ENCODE results near the gene EPX.
A peak's percentile ranks its signal among the peaks of the same experiment; 100 is the strongest.
"Not testable (repeated sequence)": the region's sequence is repeated elsewhere in the genome, so short reads cannot be mapped to it uniquely, and the experiment has no call there.

Gene EPX, protein sequence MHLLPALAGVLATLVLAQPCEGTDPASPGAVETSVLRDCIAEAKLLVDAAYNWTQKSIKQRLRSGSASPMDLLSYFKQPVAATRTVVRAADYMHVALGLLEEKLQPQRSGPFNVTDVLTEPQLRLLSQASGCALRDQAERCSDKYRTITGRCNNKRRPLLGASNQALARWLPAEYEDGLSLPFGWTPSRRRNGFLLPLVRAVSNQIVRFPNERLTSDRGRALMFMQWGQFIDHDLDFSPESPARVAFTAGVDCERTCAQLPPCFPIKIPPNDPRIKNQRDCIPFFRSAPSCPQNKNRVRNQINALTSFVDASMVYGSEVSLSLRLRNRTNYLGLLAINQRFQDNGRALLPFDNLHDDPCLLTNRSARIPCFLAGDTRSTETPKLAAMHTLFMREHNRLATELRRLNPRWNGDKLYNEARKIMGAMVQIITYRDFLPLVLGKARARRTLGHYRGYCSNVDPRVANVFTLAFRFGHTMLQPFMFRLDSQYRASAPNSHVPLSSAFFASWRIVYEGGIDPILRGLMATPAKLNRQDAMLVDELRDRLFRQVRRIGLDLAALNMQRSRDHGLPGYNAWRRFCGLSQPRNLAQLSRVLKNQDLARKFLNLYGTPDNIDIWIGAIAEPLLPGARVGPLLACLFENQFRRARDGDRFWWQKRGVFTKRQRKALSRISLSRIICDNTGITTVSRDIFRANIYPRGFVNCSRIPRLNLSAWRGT

GRCh38 chr17:58192612-58193011, at the start of gene EPX:
EPX (plus strand) TSS chr17:58192726; CDS start chr17:58192847, 121 bp downstream.
- DNase-seq (ENCODE audit: low read depth), result no peak

- not testable (repeated sequence) for DNase-seq (ENCODE audit: low read depth)
Measured at GRCh38 chr17:58143335-58143734, 49.2 kb upstream of the EPX start.

DNA sequence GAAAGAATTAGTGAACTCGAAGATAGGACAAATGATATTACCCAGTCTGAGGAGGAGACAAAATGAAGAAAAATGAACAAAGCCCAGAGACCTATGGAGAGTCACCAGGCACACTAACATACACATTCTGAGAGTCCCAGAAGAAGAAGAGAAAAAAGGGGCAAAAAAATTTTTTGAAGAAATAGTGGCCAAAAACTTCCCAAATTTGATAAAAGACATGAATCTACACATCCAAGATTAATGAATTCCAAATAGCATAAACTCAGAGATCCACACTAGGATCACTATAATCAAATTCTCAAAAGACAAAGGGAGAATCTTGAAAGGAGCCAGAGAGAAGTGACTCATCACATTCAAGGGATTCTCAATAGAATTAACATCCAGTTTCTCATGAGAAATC, 47.7 kb upstream of the EPX start:
- DNase-seq (ENCODE audit: low read depth), result no peak

DNA sequence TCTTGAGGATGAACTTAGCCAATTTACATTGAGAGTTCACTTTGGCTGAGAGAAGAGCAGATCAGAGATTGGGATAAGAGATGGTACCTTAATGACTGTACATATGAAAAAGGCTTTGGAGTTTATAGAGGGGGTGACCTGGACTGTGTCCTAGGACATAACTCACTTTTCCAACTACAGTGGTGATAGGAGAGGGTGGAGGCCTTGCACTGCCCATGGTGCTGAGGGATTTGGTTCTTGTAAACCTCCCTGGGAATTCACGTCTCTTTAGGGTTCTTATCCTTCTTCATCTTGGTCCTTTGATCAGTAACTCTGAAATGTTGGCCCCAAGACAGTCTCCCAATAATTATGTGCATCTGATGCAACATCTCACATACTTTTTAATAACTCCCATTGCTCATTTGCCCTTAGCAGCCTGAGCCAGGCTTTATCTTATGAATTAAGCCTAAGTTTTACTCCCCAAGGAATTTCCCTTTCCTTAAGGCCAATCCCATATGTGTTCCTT, 44.5 kb upstream of the EPX start, which contains the start of gene OR4D1:
OR4D1 (plus strand) TSS at position 455 of the 505 bp plus-strand sequence. CDS start 6,770 bp downstream, outside the sequence.
- DNase-seq (ENCODE audit: low read depth), result no peak

DNA sequence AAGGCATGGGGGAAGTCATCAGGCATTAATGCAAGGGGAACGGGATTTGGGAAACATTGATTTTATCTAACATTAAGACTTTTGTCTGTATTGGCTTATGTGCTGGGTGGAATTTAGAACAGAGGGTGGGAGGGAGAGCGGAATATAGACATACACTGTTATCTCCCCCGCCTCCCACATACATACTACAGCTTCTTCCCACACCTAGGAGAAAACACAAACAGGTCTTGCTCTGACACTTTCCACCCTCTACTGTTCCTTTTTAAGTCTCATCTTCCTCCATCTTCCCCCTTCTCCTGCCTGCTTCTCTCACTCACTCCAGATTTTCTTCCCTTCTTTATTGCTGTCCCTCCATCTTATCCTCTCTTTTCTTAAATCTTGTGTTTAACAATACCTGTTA, 43.9 kb upstream of the EPX start:
- DNase-seq (ENCODE audit: low read depth), result no peak

GRCh38 chr17:58150394-58150793, 42.1 kb upstream of the EPX start:
- no peak for DNase-seq (ENCODE audit: low read depth)

GRCh38 chr17:58153046-58153445, 39.5 kb upstream of the EPX start:
- no peak for DNase-seq (ENCODE audit: low read depth)

GRCh38 chr17:58153671-58154070, 38.9 kb upstream of the EPX start:
- DNase-seq (ENCODE audit: low read depth), result no peak

GRCh38 chr17:58156839-58157803, 35.4 kb upstream of the EPX start:
- DNase-seq (ENCODE audit: low read depth), result no peak

DNA sequence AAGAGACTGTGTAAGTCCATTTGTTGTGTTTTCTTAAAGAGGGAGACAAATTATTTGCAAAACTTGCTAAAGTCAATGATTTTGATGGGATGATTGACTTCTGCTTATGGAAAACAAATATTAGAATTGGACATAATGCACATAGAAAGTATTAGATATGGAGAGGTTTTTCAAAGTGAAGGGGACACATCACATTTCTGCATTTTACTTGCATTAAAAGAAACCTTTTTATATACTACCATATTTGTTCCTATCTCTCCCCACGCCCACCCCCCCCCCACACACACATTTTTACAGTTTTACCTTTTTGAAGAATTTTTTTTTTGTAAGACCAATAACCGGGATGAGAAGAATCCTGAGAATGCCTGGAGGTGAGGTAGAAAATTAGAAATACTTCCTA, 34.3 kb upstream of the EPX start:
- DNase-seq (ENCODE audit: low read depth), result no peak

- DNase-seq (ENCODE audit: low read depth), result no peak
Measured at GRCh38 chr17:58161566-58161965, 31.0 kb upstream of the EPX start.

GRCh38 chr17:58165981-58166380, 26.5 kb upstream of the EPX start:
- DNase-seq (ENCODE audit: low read depth), result no peak

DNA sequence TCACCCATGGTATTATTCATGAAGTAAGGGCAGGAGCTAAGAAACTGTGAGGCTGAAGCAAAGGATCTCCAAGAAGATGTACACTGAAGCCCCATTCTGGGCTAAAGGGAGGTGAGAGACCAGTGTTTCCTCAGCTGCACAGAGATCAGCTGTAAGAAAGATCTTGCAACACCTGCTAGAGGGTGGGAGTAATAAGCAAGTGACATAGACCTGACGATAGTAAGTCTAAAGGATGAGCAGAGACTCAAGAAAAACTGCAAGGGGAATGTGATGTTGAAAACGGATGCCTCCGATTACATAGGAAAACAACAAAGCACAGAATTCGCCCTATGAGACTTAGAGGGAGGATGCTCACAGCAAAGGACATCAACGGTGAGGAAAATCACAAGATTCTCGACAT, 25.8 kb upstream of the EPX start, which contains the start of gene OR4D2:
OR4D2 (plus strand) TSS at position 301 of the 400 bp plus-strand sequence. CDS start 2,674 bp downstream, outside the sequence.
- no peak for DNase-seq (ENCODE audit: low read depth)

DNA sequence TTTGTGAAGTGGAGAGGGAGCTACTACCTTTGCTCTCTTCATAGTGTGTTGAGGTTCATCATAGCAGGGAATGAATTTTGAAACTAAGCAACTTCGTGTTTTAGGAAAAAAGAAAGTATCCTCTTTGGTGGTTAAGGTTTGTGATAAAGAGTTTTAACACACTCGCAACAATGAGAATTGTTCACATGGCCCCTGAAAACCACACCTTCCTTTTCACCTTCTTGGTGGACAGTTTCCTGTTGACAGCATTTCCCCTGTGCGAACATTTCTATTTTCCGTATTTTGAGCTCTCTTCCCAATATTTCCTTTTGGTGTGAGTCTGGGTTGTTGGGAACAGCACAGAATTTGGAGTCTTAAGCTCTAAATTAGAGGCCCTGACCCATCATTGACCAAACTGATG, 21.9 kb upstream of the EPX start:
- no peak for DNase-seq (ENCODE audit: low read depth)

GRCh38 chr17:58172369-58173071, 20.0 kb upstream of the EPX start:
- peak; percentile 65 for DNase-seq (ENCODE audit: low read depth)

DNA sequence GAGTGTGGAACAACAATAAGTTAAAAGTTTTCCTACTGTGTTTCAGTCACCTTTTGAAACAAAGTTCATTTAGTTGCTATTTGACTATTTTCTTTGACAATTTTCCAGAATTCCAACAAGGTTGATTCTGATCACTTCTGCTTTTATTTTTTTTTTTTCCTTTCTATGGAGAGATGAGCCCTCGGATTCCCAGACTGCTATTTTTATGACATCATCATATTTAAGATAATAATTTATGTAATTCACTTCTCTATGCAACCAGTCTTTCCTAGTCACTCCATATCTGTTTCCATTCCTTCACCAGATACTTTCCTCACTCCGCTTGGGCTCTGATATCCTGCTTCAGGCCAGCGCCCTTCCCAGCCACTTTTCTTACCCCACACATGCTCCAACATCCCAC, 17.7 kb upstream of the EPX start:
- no peak for DNase-seq (ENCODE audit: low read depth)

- DNase-seq (ENCODE audit: low read depth), result peak; percentile 17
Measured at GRCh38 chr17:58176200-58176599, 16.3 kb upstream of the EPX start.

- DNase-seq (ENCODE audit: low read depth), result no peak
Measured at GRCh38 chr17:58181796-58182195, 10.7 kb upstream of the EPX start.

DNA sequence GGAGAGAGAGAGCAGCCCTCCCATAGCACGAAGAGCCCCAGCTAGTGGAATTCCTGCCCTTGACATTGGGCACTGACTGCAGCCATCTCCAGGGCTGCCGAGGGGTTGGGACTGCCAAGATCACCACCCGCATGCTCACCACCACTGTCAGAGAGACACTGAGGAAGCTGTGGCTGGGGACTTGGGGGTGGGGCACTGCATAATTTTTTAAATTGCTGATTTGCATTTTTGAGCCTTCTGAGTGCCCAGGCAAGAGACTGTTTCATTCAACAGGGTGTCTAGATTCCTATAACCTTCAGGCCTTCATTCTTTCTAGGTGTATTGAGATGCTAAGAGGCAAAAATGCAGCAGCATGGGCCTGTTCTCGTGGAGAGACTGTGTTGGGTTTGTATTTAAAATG, 9.0 kb upstream of the EPX start:
- DNase-seq (ENCODE audit: low read depth), result no peak

DNA sequence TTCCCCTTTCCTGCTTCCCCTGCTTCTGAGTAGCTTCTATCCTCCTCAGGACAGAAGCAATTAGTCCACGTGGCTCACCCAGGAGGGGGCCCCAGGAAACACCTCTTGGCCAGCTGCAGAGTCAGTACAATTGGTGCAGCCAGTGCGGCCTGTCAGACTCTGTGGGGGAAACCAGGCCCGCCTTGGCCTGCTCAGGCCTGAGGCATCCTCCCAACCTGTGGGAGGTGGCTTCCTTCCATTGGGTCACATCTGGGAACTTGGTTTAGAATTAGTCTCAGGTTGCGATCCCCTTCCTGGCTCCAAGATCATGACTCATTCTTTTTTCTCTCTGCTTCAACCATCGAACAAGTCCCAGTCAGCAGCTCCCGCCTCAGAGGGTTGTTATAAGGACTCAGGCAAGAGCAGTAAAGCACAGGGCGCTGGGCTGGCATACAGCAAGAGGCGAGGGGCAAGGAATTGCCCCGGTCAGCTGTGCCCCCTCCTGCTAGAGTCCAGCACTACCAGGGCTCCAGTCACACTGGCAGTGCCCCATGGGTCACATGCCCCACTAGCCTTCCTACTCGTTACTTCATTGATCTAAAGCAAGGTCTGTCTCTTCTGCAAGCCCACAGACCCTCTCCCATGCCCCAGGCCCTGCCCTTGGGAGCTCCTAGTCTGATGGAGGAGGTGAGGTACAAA, 8.1 kb upstream of the EPX start:
- peak; percentile 82 for DNase-seq (ENCODE audit: low read depth)
